Suppressor macrophage treated with lipopolysaccharide for 4 hours (primary cell): Measurements from ENCODE around the gene FBXL19.
A peak's percentile ranks its signal among the peaks of the same experiment; 100 is the strongest.

Experiments used
- DNase-seq: peaks from one replicate; pipeline ENCODE4 v3.0.0-alpha.2; 2020

Gene FBXL19

DNA sequence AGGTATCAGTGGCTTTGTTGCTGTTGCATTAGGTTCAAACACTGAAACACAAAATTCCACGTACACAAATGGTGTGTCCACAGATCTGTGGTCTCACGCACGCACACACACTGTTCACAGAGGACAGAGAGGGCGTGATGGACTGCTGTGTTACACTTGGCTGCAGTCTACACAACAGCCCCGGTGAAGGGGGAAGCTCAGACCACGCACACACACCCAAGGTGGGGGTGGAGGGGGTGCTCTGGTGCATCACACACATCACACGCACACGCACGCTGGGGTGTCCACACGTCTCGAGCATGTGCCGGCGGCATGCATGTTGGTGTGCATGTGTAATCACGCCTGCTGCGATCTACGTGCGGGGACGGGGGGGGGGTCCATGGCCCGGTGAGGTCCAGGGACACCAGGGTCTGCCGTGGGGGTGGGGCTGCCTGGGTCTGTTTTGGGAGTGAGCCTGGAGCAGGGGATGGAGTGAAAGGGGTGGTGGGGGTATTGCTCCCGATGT lies 69.0 kb downstream of the FBXL19 start:
- no peak for DNase-seq

DNA sequence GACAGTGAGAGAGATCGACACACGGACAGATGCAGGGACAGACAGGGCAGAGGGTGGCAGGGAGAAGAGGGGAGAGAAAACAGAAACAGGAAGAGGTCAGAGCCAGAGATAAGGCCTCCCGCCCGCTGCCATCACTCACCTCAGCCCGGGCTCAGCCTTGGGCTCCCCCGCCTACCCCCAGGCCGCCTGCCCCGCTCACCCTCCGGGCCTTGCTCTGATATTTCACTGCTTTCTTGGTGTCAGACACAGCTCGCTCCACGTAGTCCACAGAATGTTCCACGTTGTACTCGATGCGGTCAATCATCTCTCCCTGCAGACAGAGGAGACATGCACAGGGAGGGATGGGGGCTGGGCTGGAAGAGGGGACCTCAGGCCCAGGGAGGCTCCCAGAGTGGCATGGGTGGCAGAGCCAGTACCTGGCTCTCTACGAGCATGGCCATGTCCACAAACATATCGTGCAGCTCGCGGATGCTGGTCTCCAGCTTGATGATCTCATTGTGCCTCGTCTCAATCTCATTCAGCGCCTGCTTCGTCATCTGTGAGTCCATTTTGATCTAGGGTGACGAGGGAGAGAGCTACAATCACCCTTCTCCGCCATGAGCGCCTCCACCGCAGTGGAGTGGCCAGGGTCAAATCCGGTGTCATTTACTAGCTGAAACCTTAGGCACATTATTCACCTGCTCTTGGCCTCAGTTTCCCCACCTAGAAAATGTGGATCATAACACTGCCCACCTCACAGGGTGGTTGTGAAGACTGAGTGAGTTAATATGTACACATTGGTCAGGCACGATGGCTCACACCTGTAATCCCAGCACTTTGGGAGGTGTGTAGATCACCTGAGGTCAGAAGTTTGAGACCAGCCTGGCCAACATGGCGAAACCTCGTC lies 69.8 kb downstream of the FBXL19 start:
- no peak for DNase-seq

DNA sequence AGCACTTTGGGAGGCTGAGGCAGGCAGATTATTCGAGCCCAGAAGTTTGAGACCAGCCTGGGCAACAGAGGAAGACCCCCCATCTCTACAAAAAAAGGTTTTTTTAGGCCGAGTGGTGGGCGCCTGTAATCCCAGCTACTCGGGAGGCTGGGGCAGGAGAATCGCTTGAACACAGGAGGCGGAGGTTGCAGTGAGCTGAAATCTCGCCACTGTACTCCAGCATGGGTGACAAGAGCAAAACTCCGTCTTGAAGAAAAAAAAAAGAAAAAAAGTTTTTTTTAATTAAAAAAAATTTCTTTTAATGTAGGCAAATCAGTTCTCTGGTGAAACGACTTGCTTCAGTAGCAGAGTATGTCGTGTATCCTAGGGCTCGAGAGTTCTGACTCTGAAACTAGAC lies 72.6 kb downstream of the FBXL19 start:
- DNase-seq: no peak

DNA sequence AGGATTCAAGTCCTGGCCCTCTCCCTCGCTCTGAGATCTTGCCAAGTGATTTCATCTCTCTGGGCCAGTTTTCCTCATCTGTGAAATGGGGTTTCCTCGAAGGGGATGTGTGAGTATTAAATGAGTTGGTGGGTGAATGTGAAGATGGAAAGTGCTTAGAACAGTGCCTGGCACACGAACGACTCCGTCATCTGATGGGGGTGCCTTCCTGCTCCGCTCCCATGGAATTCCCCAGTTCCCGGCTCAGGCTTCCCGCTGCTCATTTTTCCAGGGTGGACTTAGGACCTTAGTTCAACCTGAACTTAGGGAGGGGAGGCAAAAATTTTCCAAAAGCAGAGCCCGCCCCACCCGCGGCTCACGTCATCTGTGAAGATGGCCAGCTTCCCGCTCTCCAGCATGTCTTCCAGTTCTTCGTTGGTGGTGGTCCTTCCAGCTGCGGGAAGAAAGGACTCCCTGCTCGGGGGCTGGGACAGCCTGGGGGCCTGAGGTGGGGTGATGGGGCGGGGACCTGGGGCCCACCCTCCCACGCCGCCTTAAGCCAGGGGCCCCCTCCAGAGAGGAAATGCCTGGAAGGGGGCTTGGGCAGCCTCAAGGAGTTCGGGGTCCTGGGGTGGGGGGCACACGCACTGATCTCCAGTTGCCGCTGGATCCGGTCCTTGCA lies 73.1 kb downstream of the FBXL19 start:
- no peak for DNase-seq

DNA sequence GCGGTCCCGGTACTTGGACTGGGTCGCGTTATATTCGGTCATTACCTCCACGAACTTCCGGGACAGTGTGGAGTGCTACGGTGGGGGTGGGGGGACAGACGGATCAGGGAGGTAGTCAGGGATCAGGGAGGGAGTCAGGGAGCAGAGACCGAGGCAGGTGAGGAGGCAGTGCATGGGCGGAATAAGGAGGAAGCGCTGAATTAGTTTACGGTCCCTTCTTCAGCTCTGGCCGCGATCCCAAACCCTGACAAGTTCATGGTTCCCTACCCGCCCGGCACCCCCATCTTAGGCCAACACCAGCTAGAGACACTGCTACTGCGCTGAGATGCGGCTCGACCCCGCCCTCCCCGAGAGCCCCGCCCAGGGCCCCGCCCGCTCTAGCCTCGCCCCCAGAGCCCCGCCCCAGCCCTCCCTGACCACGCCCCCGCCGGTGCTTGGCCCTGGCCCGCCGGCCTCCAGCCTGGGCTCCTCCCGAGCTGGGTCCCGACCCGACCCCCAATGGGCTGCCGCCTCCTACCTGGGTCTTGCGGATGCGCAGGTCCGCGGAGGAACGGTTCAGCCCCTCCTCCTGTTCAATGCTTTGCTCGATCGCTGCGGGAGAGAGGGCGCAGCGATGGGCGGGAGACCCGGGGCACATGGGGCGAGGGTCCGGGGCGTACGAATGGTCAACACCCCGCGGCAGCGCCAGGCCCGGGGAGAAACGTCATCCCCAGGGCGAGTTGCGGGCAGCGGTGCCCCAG lies 73.8 kb downstream of the FBXL19 start:
- peak; percentile 93 for DNase-seq

DNA sequence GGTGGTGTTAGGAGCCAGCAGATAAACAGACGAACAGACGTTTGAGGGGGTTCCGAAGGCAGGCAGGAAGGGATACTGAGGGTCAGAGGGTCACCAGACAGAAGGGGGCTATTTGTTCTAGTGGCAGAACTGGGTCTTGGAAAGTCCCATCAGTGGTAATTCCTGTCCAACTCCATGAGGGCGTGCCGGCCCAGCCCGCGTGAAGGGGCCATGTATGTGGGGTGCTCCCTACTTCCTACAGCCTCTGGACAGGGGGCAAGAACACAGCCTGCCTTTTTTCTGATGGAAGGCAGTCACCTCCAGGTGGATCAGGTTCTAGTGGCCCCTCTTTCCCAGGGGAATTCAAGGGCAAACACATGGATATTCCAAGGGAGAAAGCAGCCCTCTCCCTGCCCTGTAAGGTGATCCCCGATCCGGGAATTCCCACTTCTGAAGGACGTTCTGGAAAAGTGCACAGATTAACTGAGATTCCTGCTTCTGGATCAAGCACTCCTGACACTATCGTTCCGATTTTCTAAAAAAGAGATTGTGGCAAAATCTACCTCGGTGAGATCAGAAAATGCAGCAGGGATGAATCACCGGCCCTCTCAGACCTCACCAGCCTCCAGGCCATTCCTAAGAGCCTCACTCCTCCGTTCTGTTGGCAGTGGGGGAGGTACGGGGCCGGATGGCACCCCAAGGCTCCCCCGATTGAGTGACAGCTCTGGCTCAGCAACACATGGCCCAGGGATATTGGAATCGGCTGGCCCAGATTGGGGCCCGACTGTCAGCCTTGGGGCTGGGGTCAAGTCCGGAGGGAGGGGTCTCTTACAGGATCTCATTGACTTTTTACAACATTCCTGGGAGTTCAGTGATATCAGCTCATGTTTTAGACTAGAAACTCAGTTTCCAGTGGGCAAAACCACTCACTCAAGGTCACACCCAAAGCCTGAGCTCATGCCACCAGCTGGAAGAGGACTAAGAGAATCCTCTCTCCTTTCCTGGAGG lies 74.6 kb downstream of the FBXL19 start:
- no peak for DNase-seq
